Middle frontal gyrus (tissue), 1 donor: ENCODE data around the gene MSL3B.

Experiments used
- DNase-seq: peaks from one replicate; pipeline ENCODE4 v3.0.0-alpha.2; 2015; ENCODE audit warnings: low spot score; ENCODE audit errors: extremely low spot score

MSL3B gene

DNA sequence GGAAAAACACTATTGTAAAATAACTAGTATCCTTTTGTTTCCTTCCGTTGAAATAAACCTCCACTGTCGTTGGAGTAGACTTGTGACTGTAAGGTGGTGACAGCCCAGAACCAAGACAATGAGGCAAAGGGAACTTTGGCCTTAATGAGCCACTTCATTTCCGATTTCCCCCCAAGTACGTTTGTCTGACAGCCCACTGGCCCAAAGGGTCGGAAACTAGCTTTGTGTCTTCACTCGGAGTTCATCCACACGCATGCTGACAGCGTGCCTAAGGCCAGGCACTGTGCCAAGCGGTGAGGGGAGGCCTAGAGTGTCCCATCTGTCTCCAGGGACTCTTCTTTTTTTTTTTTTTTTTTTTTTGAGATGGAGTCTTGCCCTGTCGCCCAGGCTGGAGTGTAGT lies 34.8 kb downstream of the MSL3B start:
- DNase-seq, result no peak

GRCh38 chr2:233832869-233833311 lies 35.3 kb downstream of the MSL3B start:
- no peak for DNase-seq

GRCh38 chr2:233832414-233832813 lies 35.8 kb downstream of the MSL3B start:
- DNase-seq, result no peak

DNA sequence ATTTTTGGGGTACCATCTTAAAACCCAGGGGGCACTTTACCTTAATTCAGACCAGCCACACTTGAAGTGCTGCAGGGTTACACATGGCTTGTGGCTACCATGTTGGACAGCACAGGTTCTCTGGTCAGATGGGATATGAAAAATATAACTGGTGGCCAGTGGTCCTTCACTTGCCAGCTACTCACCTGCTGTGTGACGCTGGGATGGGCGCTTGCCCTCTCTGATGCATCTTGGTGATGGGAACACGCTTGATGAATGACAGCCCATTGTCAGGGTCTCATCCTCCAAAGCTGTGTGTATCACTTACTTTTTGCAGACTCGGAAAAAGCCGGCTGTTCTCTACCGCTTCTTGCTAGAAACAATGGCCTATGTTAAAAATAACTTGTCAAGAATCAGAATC lies 36.3 kb downstream of the MSL3B start:
- no peak for DNase-seq

GRCh38 chr2:233831011-233831721 lies 37.0 kb downstream of the MSL3B start:
- DNase-seq, result no peak

DNA sequence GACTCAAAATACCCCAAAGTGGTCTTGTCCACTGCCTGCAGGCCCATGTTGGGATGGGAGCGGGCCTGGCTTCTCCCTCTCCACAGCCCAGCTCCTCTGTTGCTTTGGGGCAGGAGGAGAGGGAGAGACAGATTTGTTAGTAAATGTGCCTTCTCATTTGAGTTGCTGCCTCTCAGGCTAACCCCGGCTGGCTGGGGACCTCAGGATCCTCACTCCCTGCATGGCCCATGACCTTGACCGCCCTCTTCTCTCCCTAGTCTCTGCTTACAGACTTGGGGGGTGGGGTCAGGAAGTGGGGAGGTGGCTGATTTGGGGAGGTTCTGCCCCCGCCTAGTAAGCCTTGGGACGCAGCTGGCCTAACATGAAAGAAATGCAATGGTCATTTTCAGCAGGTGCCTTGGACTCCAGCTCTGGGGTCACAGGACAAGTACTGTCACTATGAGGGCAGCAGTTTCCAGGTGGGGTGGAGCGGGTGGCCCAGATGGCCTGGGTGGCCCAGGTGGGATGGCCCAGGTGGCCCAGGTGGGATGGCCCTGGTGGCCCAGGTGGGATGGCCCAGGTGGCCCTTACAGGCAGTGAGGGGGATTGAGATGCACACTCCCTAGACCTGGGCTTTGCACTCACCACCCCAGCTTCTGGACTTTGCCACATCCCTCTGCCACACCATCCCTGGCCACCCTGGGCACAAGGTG lies 37.9 kb downstream of the MSL3B start:
- DNase-seq, result no peak

DNA sequence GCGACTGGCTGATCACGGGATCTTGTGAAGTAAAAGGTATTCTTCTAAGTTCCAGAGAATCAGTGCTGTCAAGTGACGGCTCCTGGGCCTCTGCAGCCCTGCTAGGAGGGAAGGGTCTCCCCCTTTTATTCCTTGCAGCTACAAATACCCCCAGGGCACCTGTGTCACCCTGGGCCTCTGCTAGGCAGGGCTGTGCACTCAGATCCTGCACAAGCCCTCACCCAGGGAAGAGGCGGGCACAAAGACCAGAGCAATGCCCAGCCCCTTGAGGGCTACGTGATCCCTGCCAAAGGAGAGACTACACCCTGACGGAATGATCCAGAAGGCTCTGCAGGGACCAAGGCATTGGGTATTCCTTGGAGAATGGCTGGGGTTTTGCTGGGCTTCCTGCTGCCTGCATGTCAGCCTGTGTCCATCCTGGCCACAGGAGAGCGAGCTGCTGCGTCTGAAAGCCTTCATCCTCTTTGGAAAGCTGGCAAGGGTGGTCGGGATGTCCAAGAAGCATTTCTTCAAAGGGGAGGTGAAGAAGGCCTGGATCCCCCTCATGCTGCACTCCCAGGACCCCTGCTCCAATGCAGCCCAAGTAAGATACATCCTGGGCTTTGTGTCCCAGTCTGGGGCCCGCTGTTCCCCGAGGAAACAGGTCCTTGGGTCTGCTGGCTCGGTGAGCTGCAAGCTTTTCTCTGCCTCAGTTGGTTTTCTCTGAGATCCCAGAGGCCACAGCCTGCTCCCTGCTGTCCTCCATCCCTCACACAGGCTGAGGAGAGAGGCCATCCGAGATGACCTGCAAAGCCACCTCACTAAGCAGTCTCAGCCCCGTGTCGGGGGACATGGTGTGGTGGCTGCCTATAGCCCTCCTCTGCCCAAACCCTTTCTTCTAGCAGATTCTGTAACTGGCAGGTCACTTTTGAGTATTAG lies 38.7 kb downstream of the MSL3B start:
- DNase-seq, result no peak

GRCh38 chr2:233828546-233829192 lies 39.5 kb downstream of the MSL3B start:
- DNase-seq, result no peak

DNA sequence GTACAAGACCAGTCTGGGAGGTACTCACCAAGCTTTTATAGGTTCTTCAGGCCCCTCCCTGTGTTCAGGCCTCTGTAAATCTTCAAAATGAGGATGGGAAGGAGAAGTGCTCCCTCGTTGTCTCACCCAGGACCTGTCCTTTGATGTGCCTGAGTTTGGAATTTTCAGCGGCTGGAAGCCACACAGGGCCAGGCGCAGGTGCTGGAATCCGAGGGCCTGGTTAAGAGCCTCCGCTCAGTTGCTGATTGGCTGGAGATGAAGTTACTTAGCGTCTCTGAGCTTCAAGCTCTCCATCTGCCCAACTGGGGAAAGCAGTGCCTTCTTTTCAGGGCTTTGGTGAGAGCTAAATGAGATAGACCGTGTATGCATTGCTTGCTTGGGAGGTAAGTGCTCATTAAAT lies 43.8 kb downstream of the MSL3B start:
- no peak for DNase-seq

GRCh38 chr2:233823731-233824121 lies 44.5 kb downstream of the MSL3B start:
- no peak for DNase-seq

- DNase-seq, result no peak
Measured at GRCh38 chr2:233822781-233823730, 45.1 kb downstream of the MSL3B start.

DNA sequence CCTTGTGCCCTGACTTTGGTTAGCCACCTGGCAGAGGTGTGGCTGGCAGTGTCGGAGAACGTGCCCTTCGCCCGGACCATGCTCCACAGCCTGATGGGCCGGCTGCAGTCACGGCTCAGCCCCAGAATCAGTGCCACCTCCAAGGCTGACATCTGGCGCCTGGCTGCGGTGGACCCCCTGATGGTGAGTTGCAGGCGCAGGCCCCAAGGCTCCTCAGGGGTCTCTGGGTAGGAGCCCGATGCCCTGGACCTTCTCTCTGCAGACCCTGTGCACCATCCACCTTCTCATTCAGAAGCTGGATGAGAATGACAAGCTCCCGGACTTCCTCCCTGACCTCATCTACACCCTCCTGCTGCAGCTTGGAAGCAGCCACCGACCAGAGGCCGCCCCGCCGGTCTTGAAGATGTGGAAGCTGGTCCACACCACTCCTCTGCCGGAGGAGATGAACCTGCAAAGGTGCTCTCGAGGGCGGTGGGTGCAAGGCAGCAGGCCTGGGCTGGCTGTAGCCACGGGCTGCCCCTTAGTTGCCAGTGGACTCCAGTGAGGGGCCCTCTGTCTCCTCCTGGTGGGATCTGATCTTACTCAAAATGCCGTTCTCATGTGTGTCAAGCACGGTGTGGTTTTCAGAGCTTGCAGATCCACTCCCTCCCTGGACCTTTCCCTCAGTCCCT lies 46.0 kb downstream of the MSL3B start:
- DNase-seq, result no peak

GRCh38 chr2:233821709-233822100 lies 46.5 kb downstream of the MSL3B start:
- DNase-seq, result no peak

DNA sequence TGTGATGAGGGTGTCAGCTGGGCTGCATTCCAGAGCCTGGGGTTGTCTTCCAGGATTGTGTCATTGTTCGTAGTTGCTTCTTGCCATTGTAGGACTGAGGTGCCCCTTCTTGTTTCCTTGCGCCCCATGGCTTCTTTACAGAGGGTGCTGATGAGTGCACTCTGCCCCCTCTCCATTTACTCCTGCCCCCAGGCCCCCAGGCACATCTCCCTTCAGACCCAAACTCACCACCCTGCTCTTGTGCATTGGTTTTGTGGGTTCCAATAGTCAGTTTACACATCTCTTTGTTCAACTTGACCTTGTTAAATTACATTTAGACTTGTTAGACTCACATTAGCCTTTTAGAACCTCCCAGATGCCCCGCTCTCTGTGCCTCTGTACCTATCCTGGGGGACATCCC lies 47.0 kb downstream of the MSL3B start:
- no peak for DNase-seq

GRCh38 chr2:233820774-233821105 lies 47.4 kb downstream of the MSL3B start:
- DNase-seq, result no peak

- no peak for DNase-seq
Measured at GRCh38 chr2:233819884-233820773, 48.1 kb downstream of the MSL3B start.

DNA sequence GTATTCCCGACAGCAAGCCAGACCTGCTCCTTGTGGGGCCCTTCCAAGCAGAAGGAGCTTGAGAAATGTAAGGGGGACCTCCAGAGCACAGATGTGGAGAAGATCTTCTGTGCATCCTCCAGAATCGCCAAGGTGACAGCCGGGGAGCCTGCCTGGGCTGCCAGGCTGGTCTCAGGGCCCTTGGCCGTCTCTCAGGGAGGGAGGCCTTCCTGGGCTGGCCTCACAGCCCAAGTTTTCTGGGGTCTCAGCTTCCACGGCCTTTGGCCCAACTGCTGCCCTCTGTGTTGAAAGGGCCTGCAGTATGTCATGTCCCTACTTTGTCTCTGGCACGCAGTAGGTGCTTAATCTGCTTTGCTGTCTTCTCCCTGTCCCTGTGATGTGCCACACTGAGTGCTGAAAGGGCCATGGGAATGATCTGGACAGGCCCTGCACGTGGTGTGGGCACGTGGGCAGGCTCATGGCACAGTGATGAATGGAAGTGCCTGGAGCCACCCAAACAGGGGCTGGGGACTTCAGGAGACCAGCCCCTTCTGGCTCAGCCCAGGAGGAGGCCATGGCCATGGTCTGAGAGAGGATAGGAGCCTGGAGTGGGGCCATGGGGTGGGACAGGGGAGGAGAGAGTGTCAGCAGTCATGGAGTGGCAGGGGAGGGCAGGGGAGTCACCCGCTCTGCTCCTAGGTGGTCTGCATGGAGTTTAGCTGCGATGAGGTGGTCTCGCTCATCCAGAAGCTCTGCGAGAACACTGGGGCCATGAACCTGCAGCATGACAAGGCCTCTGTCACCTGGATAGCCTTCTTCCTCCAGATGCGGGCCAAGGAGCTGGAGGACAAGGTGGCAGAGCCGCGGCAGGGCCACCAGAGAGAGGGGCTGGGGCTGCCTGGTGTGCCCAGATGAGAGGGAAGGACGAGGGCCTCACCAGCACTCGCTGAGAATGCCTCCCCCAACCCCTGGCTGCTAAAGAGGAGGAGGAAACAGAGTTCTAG lies 49.3 kb downstream of the MSL3B start:
- DNase-seq, result no peak
